HG02610 (cell line): ENCODE results near the gene ALPK1.
"Not testable (repeated sequence)": the region's sequence is repeated elsewhere in the genome, so short reads cannot be mapped to it uniquely, and the experiment has no call there.

Experiments used
- ATAC-seq: cut with Tn5 transposase; IDR thresholded peaks from one replicate; pipeline ENCODE4 v1.9.1; 2021; ENCODE audit warnings: mild to moderate bottlenecking, moderate library complexity; ENCODE audit not compliant: unreplicated experiment

The ALPK1 gene

DNA sequence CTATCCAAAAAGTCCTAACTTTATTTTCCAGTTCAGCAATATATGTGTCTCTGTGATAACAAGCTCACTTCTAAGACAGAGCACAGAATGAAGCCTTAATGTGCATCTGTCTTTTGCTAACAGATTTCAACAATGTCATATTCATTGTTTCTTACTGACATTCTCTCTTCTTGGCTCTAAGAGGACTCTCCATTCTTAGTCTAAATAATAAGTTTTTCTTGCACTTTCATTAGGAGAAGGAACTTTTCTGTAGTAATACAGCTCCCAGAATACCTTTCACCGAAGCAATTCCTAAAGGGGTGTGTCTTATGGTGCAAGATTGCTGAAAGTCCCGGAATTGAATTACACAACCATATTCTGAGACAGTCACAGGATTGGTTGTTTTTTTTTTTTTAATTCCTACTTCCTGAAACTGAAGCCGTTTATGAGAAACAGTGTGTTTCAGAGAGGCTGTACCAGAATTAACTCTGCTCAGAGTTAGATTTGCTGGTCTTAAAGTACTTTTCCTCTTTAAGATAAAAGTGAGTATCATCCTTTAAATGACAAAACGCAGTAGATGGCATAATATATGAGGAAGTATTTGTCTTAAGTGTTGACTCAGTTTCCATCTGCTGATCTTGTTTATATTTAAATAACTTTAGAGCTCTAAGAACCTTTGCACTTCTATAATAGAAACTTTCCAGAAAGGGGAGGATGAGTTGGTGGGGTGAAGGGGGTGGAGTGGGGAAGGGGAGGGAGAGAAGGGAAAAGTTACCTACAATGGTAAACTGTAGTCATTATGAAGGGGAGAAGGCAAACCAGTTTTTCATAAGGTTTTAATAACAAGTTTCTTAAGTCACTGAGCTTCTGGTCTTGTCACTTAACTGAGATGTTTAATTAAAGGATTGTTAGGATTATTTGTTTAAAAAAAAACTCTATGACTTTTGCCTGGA lies at the start of gene ALPK1:
ALPK1 (plus strand) TSS at position 421 of the 932 bp plus-strand sequence.
- ATAC-seq = peak; percentile 92

DNA sequence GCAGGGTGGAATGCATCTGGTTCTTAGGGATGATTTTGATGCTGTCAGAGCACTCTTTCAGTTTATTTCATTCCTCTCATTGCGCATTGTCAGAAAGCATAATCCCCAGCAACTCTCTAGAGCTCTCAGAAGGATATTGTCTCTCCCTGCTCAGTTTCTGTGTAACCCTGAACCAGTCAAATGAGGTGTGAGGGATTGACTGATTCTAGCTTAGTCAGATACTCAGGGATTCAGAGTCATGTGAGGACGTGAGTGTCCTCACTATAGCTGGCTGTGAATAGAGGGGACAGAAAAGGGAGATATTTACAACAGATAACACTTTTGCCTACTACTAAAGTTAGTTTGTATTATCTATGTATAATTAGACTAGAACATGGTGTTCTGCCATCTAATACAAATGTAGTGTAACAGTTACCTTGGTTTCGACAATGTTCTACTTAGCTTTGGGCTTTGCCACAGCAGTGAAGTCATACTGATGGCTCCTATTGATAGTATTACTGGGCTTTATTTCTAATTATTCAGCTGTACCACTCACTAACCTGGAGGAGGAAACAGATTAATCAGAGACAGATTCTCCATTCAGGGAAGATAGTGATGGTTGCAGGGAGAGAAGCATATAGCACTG lies 46.0 kb upstream of the ALPK1 start:
- ATAC-seq = peak; percentile 57

DNA sequence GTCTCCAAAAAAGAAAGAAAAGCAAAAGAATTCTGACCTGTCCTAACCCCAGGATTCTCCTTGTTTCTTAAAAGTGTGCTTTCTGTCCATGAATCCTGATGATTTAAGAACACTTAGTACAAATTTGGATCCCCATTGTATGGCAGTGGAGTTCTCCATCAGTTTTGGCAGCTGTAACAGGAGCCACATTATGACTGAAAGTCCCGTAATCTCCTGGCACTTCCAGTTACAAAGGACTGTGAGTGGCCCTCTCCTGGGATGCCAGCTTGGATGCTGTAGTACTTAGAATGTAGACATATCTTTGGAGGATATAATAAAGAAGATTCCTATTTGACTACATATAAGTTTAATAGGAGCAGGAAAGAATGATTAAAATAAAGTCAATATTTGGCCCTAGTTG lies 44.9 kb upstream of the ALPK1 start:
- no peak for ATAC-seq

DNA sequence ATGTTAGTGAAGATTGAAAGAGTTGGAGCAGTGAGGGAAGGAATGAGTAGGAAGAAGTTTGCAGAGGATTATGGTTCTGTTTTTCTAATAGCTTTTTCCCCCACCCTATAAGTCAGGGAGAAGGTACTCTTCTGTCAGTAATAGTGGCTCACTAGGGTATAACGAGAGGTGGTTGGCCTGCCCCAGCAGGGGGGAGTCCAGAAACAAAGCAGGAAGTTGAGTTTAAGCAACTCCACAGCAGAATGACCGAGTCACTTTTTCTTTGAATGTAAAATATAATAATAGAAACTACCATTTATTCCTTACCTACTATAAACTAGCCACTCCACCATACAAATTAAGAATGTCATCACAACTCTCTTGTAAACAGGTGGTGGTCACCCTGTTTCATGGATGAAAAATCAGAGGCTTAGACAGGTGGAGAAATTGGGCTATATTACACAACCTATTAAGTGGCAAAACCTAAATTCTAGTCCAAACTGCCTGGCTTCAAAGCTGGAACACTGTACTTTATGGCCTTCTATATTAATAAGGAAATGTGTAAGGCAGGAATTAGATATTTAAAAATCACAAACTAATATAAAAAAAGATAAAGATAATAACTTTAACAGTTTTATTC lies 43.7 kb upstream of the ALPK1 start:
- ATAC-seq = peak; percentile 97

DNA sequence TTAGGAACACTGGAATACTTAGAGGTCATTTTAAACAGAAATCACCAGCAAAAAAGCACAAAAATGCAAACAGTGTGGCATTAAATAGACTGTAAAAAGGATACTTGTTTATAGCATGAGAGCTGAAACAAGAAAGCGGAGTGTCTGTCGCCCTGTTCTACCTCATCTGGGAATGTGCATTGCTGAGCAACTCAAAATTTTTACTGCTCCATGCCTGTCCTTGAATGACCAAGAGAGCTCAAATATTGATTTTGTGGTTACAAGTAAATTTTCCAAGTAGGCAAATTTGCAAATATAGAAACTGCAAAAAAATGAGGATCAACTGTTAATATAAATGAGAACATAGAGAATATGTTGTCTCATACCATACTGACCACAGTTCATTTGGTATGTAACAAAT lies 40.1 kb upstream of the ALPK1 start:
- ATAC-seq = no peak

DNA sequence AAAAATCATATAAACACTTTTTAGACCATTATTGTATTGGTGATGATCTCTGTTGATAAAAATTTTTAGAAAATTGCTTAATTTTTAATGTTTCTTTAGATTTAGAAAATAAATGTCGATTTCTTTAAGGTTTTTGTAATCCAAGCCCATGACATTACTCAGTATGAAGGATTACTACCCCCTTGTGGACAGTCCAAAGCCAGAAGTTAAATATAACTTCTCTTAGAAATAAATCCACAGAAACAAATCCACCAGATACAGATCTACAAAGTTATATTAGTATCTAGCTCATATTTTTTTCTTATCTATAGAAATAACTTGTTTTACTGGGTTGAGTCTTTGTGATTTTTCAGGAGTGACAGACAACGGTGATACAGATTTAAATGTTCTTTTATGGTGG lies 30.3 kb upstream of the ALPK1 start:
- no peak for ATAC-seq

DNA sequence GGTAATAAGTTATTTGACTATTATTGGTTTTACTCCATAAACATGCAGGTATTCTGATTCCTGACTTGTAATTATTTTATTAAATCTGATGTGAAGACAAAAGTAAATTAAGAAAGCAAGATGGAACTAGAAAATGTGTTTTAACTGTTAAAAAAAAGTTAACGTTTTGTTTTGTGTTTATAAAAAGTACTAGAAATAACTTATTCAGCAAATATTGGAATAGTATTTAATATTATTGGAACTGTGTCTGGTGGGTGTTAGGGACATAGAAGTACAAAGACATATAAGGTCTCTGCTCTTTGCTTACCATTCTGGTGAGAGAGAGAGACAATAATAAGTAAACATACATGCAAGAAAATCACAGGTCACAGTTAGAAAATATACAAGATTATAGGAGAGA lies 27.1 kb upstream of the ALPK1 start:
- ATAC-seq = no peak

DNA sequence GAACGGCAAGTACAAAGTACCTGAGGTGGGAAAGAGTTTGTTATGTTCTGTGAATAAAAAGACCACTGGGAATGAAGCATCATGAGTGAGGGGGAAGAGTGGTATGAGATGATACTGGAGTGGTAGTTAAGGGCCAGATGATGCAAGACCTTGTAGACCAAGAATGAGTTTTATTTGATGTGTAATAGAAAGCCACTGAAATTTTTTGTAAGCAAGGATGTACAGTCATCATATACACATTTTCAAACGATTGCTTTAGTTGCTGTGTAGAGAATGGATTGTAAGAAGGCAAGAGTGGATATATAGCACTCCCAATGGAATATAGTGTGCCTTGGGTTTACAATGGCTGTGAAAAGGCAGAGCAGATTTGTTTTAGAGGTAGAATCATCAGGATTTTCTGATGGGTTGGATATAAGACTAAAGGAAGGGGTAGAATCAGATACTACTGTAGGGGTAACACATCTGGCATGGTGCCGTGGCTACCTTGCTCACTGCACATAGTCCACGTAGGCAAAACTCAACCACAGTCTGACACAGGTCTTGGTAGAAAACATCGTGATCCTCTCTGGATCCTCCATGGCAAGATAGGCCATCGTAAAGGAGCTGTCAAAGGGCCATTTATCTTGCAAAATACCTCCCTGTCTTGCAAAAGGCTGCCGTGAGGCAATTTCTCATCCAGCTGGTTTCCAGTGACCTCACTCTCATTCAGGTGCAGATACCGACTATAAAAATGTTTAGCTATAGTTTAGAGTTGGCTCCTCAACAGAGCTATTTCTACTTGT lies 26.3 kb upstream of the ALPK1 start:
- no peak for ATAC-seq

DNA sequence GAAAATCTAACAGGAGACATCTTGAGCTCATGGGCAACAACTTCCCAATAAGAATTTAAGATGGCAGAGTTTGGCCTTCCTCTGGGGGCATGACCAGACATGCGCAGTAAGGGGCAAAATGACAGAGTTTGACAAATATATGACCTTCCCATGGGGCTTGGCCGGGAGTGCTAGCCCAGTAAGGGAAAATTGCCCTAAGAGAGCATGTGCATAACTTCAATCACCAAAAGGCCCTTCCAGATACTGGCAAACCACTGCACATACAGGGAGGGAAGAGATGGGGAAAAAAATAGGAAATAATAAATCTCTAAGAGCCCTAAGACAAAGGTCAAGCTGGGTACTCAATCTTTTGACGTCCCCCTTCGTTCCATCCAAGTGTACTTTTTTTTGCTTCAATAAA lies 24.9 kb upstream of the ALPK1 start:
- ATAC-seq = no peak

DNA sequence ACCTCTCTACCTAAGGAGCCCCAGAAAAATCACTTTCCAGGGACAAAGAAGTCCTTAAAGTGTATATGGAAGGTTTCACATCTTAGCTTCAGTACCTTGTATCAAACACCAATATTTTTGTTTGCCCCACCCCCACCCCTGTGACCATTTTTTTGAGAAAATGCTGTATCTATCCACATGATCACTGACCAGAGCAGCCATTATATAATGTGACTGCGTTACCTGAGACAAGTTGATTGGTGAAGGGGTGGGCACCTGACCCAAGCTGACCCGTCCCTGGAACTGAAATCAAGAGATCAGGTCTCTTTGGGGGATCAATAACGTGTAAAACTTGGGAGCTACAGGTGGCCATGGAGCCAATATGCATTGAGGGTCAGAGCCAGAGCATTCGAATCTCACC lies 22.2 kb upstream of the ALPK1 start:
- ATAC-seq = no peak

DNA sequence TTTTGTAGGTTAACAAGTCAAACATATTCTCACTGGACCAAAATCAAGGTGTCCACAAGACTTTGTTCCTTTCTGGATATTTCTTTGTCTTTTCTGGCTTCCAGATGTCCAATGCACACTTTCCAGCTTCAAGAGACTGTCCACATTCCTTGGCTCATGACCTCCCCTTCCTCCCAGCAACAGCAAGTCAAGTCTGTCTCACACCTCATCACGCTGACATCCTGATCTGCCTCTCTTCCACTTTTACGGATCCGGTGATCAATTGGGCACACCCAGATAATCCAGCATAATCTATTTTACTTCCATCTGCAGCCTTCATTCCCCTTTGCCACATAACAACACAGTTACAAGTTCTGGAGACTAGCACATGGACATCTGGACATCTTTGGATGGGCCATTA lies 21.1 kb upstream of the ALPK1 start:
- ATAC-seq = no peak

DNA sequence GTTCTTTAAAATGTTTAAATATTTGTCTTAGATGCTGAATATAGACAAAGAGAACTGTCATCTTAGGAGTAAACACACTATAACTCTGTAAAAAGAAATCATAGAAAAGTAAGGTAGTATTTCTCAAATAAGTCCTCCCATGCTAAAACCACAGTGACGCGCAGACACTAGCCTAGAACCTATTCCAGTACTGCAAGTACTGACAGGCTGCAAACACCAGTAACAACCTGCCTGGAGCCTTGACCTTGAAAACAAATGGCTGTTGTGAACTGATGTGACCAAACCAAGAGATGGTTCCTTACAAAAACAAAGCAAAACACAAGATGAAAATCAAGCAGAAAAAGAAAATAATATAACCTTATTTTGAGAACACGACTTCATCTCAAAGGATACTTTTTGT lies 19.9 kb upstream of the ALPK1 start:
- ATAC-seq = no peak

DNA sequence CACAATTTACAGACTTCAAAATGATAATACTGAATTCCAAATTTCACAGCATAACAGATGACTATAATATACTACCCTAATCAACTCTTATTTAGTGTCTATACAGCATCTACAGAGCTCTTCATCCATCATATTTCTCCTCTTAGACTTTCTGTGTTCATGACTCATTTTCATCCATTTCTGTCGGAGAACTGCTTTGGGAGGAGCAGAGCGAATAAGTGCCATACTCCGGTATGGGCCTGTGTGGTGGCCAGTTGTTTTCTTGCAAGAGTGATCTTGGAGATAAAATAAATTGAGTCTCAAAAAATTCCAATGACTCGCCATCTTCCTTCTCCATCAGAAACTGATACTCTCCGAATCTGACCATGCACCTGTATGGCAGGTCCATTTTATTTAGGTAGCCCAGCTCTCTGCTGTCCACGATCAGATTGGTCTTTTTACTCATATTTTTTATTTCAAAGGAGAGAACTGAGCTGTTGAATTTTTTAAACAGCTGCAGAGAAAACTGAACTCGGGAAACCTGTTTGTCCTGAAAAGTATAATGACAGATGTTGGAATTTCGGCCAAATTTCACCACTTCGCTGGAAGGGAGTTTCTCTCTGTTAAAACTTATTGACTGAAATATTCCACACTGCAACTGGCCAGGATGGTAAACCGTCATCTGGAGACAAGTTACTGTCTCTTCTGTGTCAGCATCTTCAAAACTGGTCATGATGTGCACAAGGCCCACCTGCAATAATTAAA lies 19.3 kb upstream of the ALPK1 start:
- ATAC-seq = no peak

DNA sequence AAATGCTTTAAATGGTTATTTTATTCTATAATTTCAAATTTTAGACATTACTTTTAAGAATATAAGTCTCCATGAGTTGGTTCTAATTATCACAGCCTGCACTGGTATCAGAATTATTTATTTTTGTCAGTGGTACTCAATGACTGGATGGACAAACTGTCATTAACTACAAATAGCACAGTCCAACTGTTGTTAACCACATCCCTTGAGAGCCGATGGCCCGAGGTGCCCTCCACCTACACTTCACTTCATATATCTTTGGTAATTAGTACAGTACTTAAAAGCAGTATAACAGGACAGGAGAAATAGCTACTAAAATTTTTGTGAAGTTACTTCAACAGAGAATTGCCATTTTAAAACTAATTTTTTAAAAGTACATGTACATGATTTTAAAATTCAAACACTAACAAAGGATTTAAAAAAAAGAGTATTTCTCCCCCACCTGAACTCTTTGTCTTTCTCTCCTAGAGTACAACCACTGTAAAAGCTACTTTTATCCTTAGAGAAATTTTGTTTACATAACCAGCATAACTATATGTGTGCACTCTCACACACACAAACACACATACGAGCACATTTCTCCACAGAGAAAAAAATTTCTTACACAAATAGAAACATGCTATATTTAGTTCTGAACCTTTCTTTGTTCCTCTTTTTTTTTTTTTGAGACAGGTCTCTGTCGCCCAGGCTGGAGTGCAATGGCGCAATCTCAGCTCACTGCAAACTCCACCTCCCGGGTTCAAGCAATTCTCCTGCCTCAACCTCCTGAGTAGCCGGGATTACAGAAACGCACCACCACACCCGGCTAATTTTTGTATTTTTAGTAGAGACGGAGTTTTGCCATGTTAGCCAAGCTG lies 17.9 kb upstream of the ALPK1 start:
- ATAC-seq = peak; percentile 67

DNA sequence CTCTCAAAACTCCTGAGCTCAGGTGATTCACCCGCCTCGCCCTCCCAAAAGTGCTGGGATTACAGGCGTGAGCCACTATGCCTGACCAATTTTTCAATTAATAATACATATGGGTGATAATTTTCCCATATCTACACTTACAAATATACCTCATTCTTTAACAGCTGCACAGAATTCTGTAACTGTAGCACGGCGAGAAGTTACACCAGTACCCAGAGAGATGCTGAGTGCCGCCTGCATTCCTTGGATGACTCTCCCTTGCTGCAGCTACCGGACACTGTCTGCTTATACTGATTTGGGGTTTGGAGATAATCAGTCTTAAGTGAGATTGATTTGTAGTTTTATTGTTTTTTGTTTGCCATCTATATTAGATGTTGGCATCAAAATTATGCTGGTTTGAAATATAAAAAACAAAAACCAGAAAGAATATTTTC lies 17.3 kb upstream of the ALPK1 start:
- ATAC-seq = no peak

DNA sequence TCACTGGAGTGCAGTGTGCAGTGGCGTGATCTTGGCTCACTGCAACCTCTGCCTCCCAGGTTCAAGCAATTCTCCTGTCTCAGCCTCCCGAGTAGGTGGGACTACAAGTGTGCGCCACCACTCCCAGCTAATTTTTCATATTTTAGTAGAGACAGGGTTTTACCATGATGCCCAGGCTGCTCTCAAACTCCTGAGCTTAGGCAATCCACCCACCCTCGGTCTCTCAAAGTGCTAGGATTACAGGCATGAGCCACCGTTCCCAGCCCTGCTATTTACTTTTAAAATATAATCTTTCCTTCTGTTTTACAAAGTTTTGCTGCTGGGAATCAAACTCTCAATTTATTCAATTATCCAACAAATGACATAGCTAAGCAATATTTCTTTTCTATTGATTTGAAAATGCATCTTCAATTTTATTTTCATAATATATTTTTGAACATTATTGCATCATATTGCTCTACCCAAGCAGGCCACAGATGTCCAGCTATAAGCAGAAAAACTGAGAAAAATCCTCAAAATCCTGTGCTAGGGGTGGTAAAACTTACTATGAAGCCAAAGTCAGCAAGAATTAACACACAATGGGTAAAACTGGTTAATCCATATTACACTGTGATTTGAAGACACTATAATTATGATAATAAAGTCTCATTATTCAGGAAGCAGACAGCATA lies 16.6 kb upstream of the ALPK1 start:
- no peak for ATAC-seq

DNA sequence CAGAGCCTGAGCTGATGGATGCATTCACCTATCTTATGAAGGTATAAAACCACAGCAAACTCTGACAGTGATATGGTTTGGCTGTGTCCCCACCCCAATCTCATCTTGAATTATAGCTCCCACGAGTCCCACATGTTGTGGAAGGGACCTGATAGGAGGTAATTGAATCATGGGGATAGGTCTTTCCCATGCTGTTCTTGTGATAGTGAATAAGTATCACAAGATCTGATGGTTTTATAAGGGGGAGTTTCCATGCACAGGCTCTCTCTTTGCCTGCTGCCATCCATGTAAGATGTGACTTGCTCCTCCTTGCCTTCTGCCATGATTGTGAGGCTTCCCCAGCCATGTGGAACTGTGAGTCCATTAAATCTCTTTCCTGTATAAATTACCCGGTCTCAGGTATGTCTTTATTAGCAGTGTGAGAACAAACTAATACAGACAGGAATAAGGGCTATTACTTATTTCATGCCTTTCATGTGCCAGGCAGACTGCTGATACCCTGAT lies 15.2 kb upstream of the ALPK1 start:
- ATAC-seq = not testable (repeated sequence)

DNA sequence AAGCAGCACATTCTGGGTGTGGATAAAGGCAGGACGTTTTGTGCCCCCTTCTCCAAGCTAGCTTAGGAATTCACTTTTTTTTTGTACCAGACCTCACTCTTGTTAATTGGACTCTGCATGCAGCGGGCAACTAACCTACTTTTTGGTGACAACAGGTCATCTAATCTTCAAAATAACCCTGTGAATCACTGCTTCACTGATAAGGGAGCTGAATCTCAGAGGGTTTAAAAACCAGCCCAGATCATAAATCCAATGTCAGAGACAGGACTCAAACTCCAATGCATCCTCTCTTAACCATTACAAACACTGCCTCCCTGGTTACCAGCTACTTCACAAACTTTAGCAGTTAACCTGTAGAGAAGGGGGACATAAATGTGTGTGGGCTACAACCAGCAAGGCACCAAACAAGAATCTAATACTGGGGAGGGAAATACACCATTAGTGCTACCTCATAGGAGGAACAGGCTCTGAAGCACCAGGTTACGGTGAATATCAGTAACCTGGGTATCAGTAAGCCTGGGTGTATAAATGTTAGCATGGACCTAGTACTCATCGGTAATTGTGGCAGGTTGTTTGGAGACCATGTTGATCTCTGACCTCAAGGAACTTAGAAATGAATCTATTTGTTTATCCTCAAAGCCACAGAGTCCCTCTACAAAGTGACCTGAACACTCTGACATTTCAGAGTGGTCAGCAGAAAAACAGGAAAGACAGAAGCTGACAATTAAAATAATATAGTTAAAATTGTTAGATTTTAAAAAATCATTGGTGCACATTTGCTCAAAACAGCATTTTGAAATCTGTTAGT lies 14.1 kb upstream of the ALPK1 start:
- ATAC-seq = no peak
